ENCODE measurements around the gene TMBIM1. TPM values are rescaled to one million over a fixed set of nuclear protein-coding genes. Genes with fewer than 3 reads are reported as not detected.

Gene TMBIM1
- total and polyA plus RNA-seq, 9 of the 15 experiments (the other 6 are each of a cell fraction or from before 2014, with no cell fraction given), result 14.2 to 105 (median 47.0) TPM

GRCh38 chr2:218233543-218233942, 58.8 kb downstream of the TMBIM1 start:
- Histone ChIP-seq H3K36me3 (ENCODE audit: control insufficient read depth, insufficient read depth, low read length) (peaks cover 79% of the 10 kb centered on the region), H3K4me2 (ENCODE audit: insufficient read depth, low read length) (no peak overlapping the region), H4K20me1 (replicated peaks; ENCODE audit: control insufficient read depth, insufficient read depth, low read length) (no peaks in the 10 kb centered on the region), H3K79me2 (ENCODE audit: control insufficient read depth, insufficient read depth, low read length) (no peaks in the 10 kb centered on the region), H3K27me3 (ENCODE audit: control insufficient read depth in 2 of 2, insufficient read depth in 2 of 2, low read length in 2 of 2) (no peaks in the 10 kb centered on the region), H3K9ac (ENCODE audit: insufficient read depth in 1 of 2, low read depth in 2 of 2, low read length in 2 of 2) (no peak overlapping the region), H3K4me1 (replicated peaks in 1 of 2; ENCODE audit: control insufficient read depth in 2 of 2, insufficient read depth in 2 of 2, low read length in 2 of 2) (no peaks in the 10 kb centered on the region; a peak in 1 of 5 replicates), H3K4me3 (no peak overlapping the region), H3K27ac (ENCODE audit: extremely low read depth, low read depth, low read length) (no peak overlapping the region), H3K9me3 (replicated peaks; ENCODE audit: control insufficient read depth, insufficient read depth, low read depth, low read length) (no peaks in the 10 kb centered on the region), H3K9me1 (ENCODE audit: control insufficient read depth, insufficient read depth, low read length) (no peaks in the 10 kb centered on the region), H2AFZ (ENCODE audit: low read depth, low read length) (no peak overlapping the region)
- FAIRE-seq (peak; percentile 26), ATAC-seq (no peak), DNase-seq (ENCODE audit: extremely low read depth in 1 of 4, low spot score in 3 of 4) (no peak)
- intact Hi-C loops (cut with micrococcal nuclease), result no loop called here
- WGBS (ENCODE audit: insufficient coverage, low coverage, missing lambda C conversion rate), result 92% methylated on average over 4 of the region's 4 CpGs
- BruUV-seq (replicated peaks), result no TSS peak
- in situ Hi-C loops (cut with MboI), result no loop called here
- ChIA-PET POLR2A (interaction anchor here (0.7 to 2.0 kb wide), 3 partner anchors 8 to 757 kb away, joined by 3 to 8 read pairs (median 3); no protein-coding TSS in a partner anchor), CTCF (ENCODE audit: low intra/inter-chr PET ratio) (no interaction called here)
- TF ChIP-seq BRD9 (IDR thresholded peaks at IDR 0.05; ENCODE audit: low read depth, partially characterized antibody), result no peak
- no peak for TF ChIP-seq SOX6 (IDR thresholded peaks at IDR 0.05)
- no peak for TF ChIP-seq ATF4 (CRISPR knock-in tag; IDR thresholded peaks at IDR 0.05)
- TF ChIP-seq AFF1 (IDR thresholded peaks at IDR 0.05; ENCODE audit: low read depth in 1 of 2, partially characterized antibody in 2 of 2), result no peak
- no peak for TF ChIP-seq PATZ1 (CRISPR knock-in tag; IDR thresholded peaks at IDR 0.05; ENCODE audit: borderline replicate concordance)
- no peak for TF ChIP-seq CTCFL (IDR thresholded peaks at IDR 0.05; ENCODE audit: borderline replicate concordance, insufficient read depth, low read depth, low read length, poor library complexity, severe bottlenecking)
- no peak for TF ChIP-seq ATF6 (CRISPR knock-in tag; IDR thresholded peaks at IDR 0.05)
- TF ChIP-seq TCFL5 (CRISPR knock-in tag; conservative IDR thresholded peaks at IDR 0.05), result no peak
- TF ChIP-seq FOXJ3 (CRISPR knock-in tag; IDR thresholded peaks at IDR 0.05), result no peak
